Raji (cell line): ENCODE results near the gene BSN.

Source experiments
- POLR2A ChIP-seq: IDR thresholded peaks from 2 replicates; pipeline ENCODE4 v1.6.1; 2011; ENCODE audit warnings: low read depth, low read length, control low read depth; ENCODE audit not compliant: insufficient read depth

The BSN gene

GRCh38 chr3:49665822-49666519 is 111.7 kb downstream of the BSN start:
- TF ChIP-seq POLR2A: no peak

- TF ChIP-seq POLR2A: no peak
Observed at GRCh38 chr3:49666592-49666991, 112.3 kb downstream of the BSN start.

- TF ChIP-seq POLR2A: no peak
Observed at GRCh38 chr3:49667701-49668413, 113.6 kb downstream of the BSN start.

- no peak for TF ChIP-seq POLR2A
Observed at GRCh38 chr3:49668414-49668797, 114.1 kb downstream of the BSN start.

GRCh38 chr3:49668861-49669260 is 114.6 kb downstream of the BSN start:
- no peak for TF ChIP-seq POLR2A

GRCh38 chr3:49669352-49669751 is 115.1 kb downstream of the BSN start:
- no peak for TF ChIP-seq POLR2A

GRCh38 chr3:49670940-49671290 is 116.6 kb downstream of the BSN start:
- peak; percentile 13; the same call in 1 of the 2 replicates for TF ChIP-seq POLR2A

GRCh38 chr3:49671291-49672288 is 117.3 kb downstream of the BSN start:
- peak; percentile 62 for TF ChIP-seq POLR2A

- no peak for TF ChIP-seq POLR2A
Observed at GRCh38 chr3:49673121-49673714, 118.9 kb downstream of the BSN start.

GRCh38 chr3:49673715-49674496 is 119.6 kb downstream of the BSN start, which contains the start of gene APEH:
APEH (plus strand) TSS chr3:49674351; CDS start chr3:49674402, 51 bp downstream.
- TF ChIP-seq POLR2A: peak; percentile 82

GRCh38 chr3:49674497-49674983 is 120.3 kb downstream of the BSN start:
- no peak for TF ChIP-seq POLR2A

GRCh38 chr3:49675912-49676311 is 121.6 kb downstream of the BSN start:
- no peak for TF ChIP-seq POLR2A

GRCh38 chr3:49680493-49681231 is 126.4 kb downstream of the BSN start:
- no peak for TF ChIP-seq POLR2A

GRCh38 chr3:49681232-49681522 is 126.9 kb downstream of the BSN start:
- no peak for TF ChIP-seq POLR2A
